Cardiac muscle cell (in vitro differentiated cells and primary cell): ENCODE measurements around the gene RAB36. TPM values are rescaled to one million over a fixed set of nuclear protein-coding genes. Genes with fewer than 3 reads are reported as not detected.

Source experiments
- DNase-seq, 2 donors: peaks; one replicate each; pipeline versions ENCODE4 v3.0.0 to v3.0.0-alpha.2; 2010 to 2017; ENCODE audit warnings: low read depth in 1 of 2, low spot score in 1 of 2
- H3K27ac ChIP-seq: fragments of 200-600 bp; sonication (generic); 2 replicates; pipeline ENCODE4 v1.5.1; 2016
- H3K27me3 ChIP-seq: fragments of 200-600 bp; sonication (generic); 2 replicates; pipeline ENCODE4 v1.6.0; 2016; ENCODE audit warnings: control low read depth
- H3K36me3 ChIP-seq: fragments of 200-600 bp; sonication (generic); 2 replicates; pipeline ENCODE4 v1.5.1; 2016; ENCODE audit warnings: control low read depth
- H3K4me1 ChIP-seq: fragments of 200-600 bp; sonication (generic); 2 replicates; pipeline ENCODE4 v1.8.1; 2017; ENCODE audit warnings: low read depth, mild to moderate bottlenecking, mixed run types
- H3K4me3 ChIP-seq: fragments of 200-600 bp; sonication (generic); 2 replicates; pipeline ENCODE4 v1.5.1; 2016; ENCODE audit warnings: mild to moderate bottlenecking
- H3K9me3 ChIP-seq: fragments of 200-600 bp; sonication (generic); 2 replicates; pipeline ENCODE4 v1.5.1; 2017; ENCODE audit warnings: low read depth, mild to moderate bottlenecking, control low read depth
- CTCF ChIP-seq: IDR thresholded peaks from 2 replicates; pipeline ENCODE4 v1.5.1; 2012; ENCODE audit warnings: low read depth, mild to moderate bottlenecking, low read length
- polyA plus RNA-seq: library from polyadenylated mRNA; unstranded; fragments of >200 nt; fragmentation: Nextera tagmentation; extraction: Ambion mirVana; gene quantifications from 2 replicates; pipeline ENCODE4 v1.2.1, GENCODE V29; 2016
- total RNA-seq: library from RNA; depleted of rRNA; stranded (reverse); fragments of >200 nt; gene quantifications from 2 replicates; pipeline ENCODE4 v1.2.3, GENCODE V29; 2016

The RAB36 gene
- total and polyA plus RNA-seq, 2 experiments from 2014 or later: 2.9 to 6.7 TPM

GRCh38 chr22:23169043-23169406, 23.7 kb downstream of the RAB36 start:
- H3K27ac ChIP-seq: no peak overlapping the region
- no peaks in the 10 kb centered on the region for H3K27me3 ChIP-seq
- DNase-seq: no peak

GRCh38 chr22:23175817-23176644, 30.8 kb downstream of the RAB36 start:
- Histone ChIP-seq H3K4me3 (no peak overlapping the region), H3K36me3 (no peaks in the 10 kb centered on the region), H3K27ac (no peak overlapping the region), H3K9me3 (no peaks in the 10 kb centered on the region), H3K4me1 (no peaks in the 10 kb centered on the region), H3K27me3 (no peaks in the 10 kb centered on the region)
- TF ChIP-seq CTCF: no peak
- DNase-seq: no peak

More at GRCh38 chr22:23169043-23169406, 23.7 kb downstream of the RAB36 start:
- Histone ChIP-seq H3K4me1 (no peaks in the 10 kb centered on the region), H3K36me3 (no peaks in the 10 kb centered on the region), H3K4me3 (no peak overlapping the region), H3K9me3 (no peaks in the 10 kb centered on the region)
- no peak for TF ChIP-seq CTCF

GRCh38 chr22:23176645-23177027, 31.4 kb downstream of the RAB36 start:
- H3K9me3 ChIP-seq: no peaks in the 10 kb centered on the region
- no peak overlapping the region for H3K27ac ChIP-seq
- DNase-seq: no peak
- H3K4me1 ChIP-seq: no peaks in the 10 kb centered on the region
- H3K4me3 ChIP-seq: no peak overlapping the region
- no peak for TF ChIP-seq CTCF
- H3K27me3 ChIP-seq: no peaks in the 10 kb centered on the region
- H3K36me3 ChIP-seq: no peaks in the 10 kb centered on the region

GRCh38 chr22:23177197-23177596, 31.9 kb downstream of the RAB36 start:
- no peak overlapping the region for H3K4me3 ChIP-seq
- peaks cover 4% of the 10 kb centered on the region for H3K4me1 ChIP-seq
- H3K27ac ChIP-seq: no peak overlapping the region
- H3K9me3 ChIP-seq: no peaks in the 10 kb centered on the region
- H3K27me3 ChIP-seq: no peaks in the 10 kb centered on the region
- DNase-seq: no peak
- H3K36me3 ChIP-seq: no peaks in the 10 kb centered on the region
- no peak for TF ChIP-seq CTCF

GRCh38 chr22:23178512-23179254, 33.4 kb downstream of the RAB36 start:
- peak; percentile 99 for TF ChIP-seq CTCF
- no peaks in the 10 kb centered on the region for H3K36me3 ChIP-seq
- peak; percentile 72 to 82 for DNase-seq
- no peaks in the 10 kb centered on the region for H3K27me3 ChIP-seq
- H3K9me3 ChIP-seq: no peaks in the 10 kb centered on the region
- H3K27ac ChIP-seq: no peak overlapping the region
- no peak overlapping the region for H3K4me3 ChIP-seq
- H3K4me1 ChIP-seq: peaks cover 16% of the 10 kb centered on the region
